Kidney glomerular epithelial cell (primary cell): ENCODE results near the gene SLC45A1.
"Not testable (repeated sequence)": the region's sequence is repeated elsewhere in the genome, so short reads cannot be mapped to it uniquely, and the experiment has no call there.

ENCODE experiments used
- DNase-seq: peaks from one replicate; lab custom pipeline; 2025; lab: John Stamatoyannopoulos, UW

SLC45A1 gene

GRCh38 chr1:8367571-8368194 is 49.8 kb downstream of the SLC45A1 start:
- DNase-seq, result no peak

GRCh38 chr1:8368956-8369639 is 51.2 kb downstream of the SLC45A1 start:
- no peak for DNase-seq

- DNase-seq, result no peak
Measured at GRCh38 chr1:8370046-8370881, 52.4 kb downstream of the SLC45A1 start.

- DNase-seq, result no peak
Measured at GRCh38 chr1:8370905-8371315, 53.0 kb downstream of the SLC45A1 start.

- DNase-seq, result no peak
Measured at GRCh38 chr1:8371372-8371991, 53.6 kb downstream of the SLC45A1 start.

GRCh38 chr1:8373125-8373524 is 55.2 kb downstream of the SLC45A1 start:
- no peak for DNase-seq

GRCh38 chr1:8373581-8374241 is 55.8 kb downstream of the SLC45A1 start:
- DNase-seq, result peak; percentile 91

GRCh38 chr1:8374356-8374755 is 56.4 kb downstream of the SLC45A1 start:
- DNase-seq, result no peak

GRCh38 chr1:8374812-8375211 is 56.9 kb downstream of the SLC45A1 start:
- no peak for DNase-seq

- DNase-seq, result no peak
Measured at GRCh38 chr1:8376358-8376840, 58.5 kb downstream of the SLC45A1 start.

- no peak for DNase-seq
Measured at GRCh38 chr1:8377271-8377981, 59.5 kb downstream of the SLC45A1 start.

- no peak for DNase-seq
Measured at GRCh38 chr1:8378178-8378577, 60.3 kb downstream of the SLC45A1 start.

GRCh38 chr1:8378981-8379470 is 61.1 kb downstream of the SLC45A1 start:
- no peak for DNase-seq

- no peak for DNase-seq
Measured at GRCh38 chr1:8379513-8380186, 61.7 kb downstream of the SLC45A1 start.

GRCh38 chr1:8380310-8380709 is 62.4 kb downstream of the SLC45A1 start:
- not testable (repeated sequence) for DNase-seq

- no peak for DNase-seq
Measured at GRCh38 chr1:8381618-8382017, 63.7 kb downstream of the SLC45A1 start.

- DNase-seq, result peak; percentile 86
Measured at GRCh38 chr1:8382051-8382505, 64.2 kb downstream of the SLC45A1 start.

GRCh38 chr1:8382608-8383505 is 64.9 kb downstream of the SLC45A1 start:
- no peak for DNase-seq

GRCh38 chr1:8384088-8384487 is 66.2 kb downstream of the SLC45A1 start:
- DNase-seq, result no peak
